ENCODE data around the gene ZNF141. TPM values are rescaled to one million over a fixed set of nuclear protein-coding genes. Genes with fewer than 3 reads are reported as not detected.
"Not testable (repeated sequence)": the region's sequence is repeated elsewhere in the genome, so short reads cannot be mapped to it uniquely, and the experiment has no call there.

Gene ZNF141
- total RNA-seq, 1 experiment from 2014 or later = 133 TPM

- Histone ChIP-seq H3K27ac (ENCODE audit: low read length) (no peak overlapping the region), H3K4me2 (ENCODE audit: low read depth, low read length, poor library complexity, severe bottlenecking) (no peak overlapping the region), H3K9ac (ENCODE audit: low read length) (no peak overlapping the region), H3K36me3 (ENCODE audit: insufficient read depth, low read length) (peaks cover 79% of the 10 kb centered on the region), H3K79me2 (ENCODE audit: low read length) (peaks cover 11% of the 10 kb centered on the region), H3K4me3 (ENCODE audit: low read length) (0 out of 2 replicates have a peak overlapping the region, but pooled peaks have one; percentile 12), H3K9me2 (replicated peaks; ENCODE audit: insufficient read depth, low read length) (no peaks in the 10 kb centered on the region), H2AFZ (ENCODE audit: low read length) (no peak overlapping the region), H4K20me1 (ENCODE audit: insufficient read depth, low read depth, low read length) (no peaks in the 10 kb centered on the region), H3K4me1 (ENCODE audit: low read length) (no peaks in the 10 kb centered on the region), H3K9me3 (ENCODE audit: low read length) (peaks cover 66% of the 10 kb centered on the region), H3K27me3 (ENCODE audit: low read length) (no peaks in the 10 kb centered on the region)
- DNase-seq = no peak
These were observed 35.6 kb downstream of the ZNF141 start for GRCh38 chr4:373062-373839.

GRCh38 chr4:374298-375160 is 36.9 kb downstream of the ZNF141 start:
- H3K4me1 ChIP-seq (ENCODE audit: low read length) = no peaks in the 10 kb centered on the region
- H3K9ac ChIP-seq (ENCODE audit: low read length) = no peak overlapping the region
- H3K27ac ChIP-seq (ENCODE audit: low read length) = no peak overlapping the region
- H3K4me3 ChIP-seq (ENCODE audit: low read length) = no peak overlapping the region
- peaks cover 78% of the 10 kb centered on the region for H3K36me3 ChIP-seq (ENCODE audit: insufficient read depth, low read length)
- peaks cover 4% of the 10 kb centered on the region for H3K79me2 ChIP-seq (ENCODE audit: low read length)
- H3K9me2 ChIP-seq (replicated peaks; ENCODE audit: insufficient read depth, low read length) = no peaks in the 10 kb centered on the region
- peaks cover 64% of the 10 kb centered on the region for H3K9me3 ChIP-seq (ENCODE audit: low read length)
- DNase-seq = no peak
- no peaks in the 10 kb centered on the region for H4K20me1 ChIP-seq (ENCODE audit: insufficient read depth, low read depth, low read length)
- no peak overlapping the region for H3K4me2 ChIP-seq (ENCODE audit: low read depth, low read length, poor library complexity, severe bottlenecking)
- H2AFZ ChIP-seq (ENCODE audit: low read length) = no peak overlapping the region
- no peaks in the 10 kb centered on the region for H3K27me3 ChIP-seq (ENCODE audit: low read length)

GRCh38 chr4:384311-385010 is 46.8 kb downstream of the ZNF141 start:
- peaks cover 11% of the 10 kb centered on the region for H3K9me3 ChIP-seq (ENCODE audit: low read length)
- peak overlapping the region; percentile 43; the same call in 1 of the 2 replicates for H3K9ac ChIP-seq (ENCODE audit: low read length)
- no peak overlapping the region for H3K4me2 ChIP-seq (ENCODE audit: low read depth, low read length, poor library complexity, severe bottlenecking)
- H2AFZ ChIP-seq (ENCODE audit: low read length) = no peak overlapping the region
- peaks cover 13% of the 10 kb centered on the region for H3K4me1 ChIP-seq (ENCODE audit: low read length)
- no peaks in the 10 kb centered on the region for H3K79me2 ChIP-seq (ENCODE audit: low read length)
- H3K27me3 ChIP-seq (ENCODE audit: low read length) = no peaks in the 10 kb centered on the region
- peaks cover 15% of the 10 kb centered on the region for H3K36me3 ChIP-seq (ENCODE audit: insufficient read depth, low read length)
- peak; percentile 62 for DNase-seq
- no peaks in the 10 kb centered on the region for H3K9me2 ChIP-seq (replicated peaks; ENCODE audit: insufficient read depth, low read length)
- H4K20me1 ChIP-seq (ENCODE audit: insufficient read depth, low read depth, low read length) = no peaks in the 10 kb centered on the region
- H3K4me3 ChIP-seq (ENCODE audit: low read length) = no peak overlapping the region; the same call in 1 of the 2 replicates
- H3K27ac ChIP-seq (ENCODE audit: low read length) = peak overlapping the region; percentile 95

GRCh38 chr4:385934-386707 is 48.5 kb downstream of the ZNF141 start:
- H2AFZ ChIP-seq (ENCODE audit: low read length) = no peak overlapping the region
- no peak for DNase-seq
- no peaks in the 10 kb centered on the region for H3K9me2 ChIP-seq (replicated peaks; ENCODE audit: insufficient read depth, low read length)
- H3K79me2 ChIP-seq (ENCODE audit: low read length) = no peaks in the 10 kb centered on the region
- H3K9me3 ChIP-seq (ENCODE audit: low read length) = peaks cover 6% of the 10 kb centered on the region
- H3K4me3 ChIP-seq (ENCODE audit: low read length) = no peak overlapping the region
- H4K20me1 ChIP-seq (ENCODE audit: insufficient read depth, low read depth, low read length) = no peaks in the 10 kb centered on the region
- H3K4me1 ChIP-seq (ENCODE audit: low read length) = peaks cover 13% of the 10 kb centered on the region
- H3K27ac ChIP-seq (ENCODE audit: low read length) = no peak overlapping the region; the same call in 1 of the 2 replicates
- no peaks in the 10 kb centered on the region for H3K27me3 ChIP-seq (ENCODE audit: low read length)
- peaks cover 6% of the 10 kb centered on the region; the same call in 1 of the 2 replicates for H3K36me3 ChIP-seq (ENCODE audit: insufficient read depth, low read length)
- no peak overlapping the region for H3K9ac ChIP-seq (ENCODE audit: low read length)
- H3K4me2 ChIP-seq (ENCODE audit: low read depth, low read length, poor library complexity, severe bottlenecking) = no peak overlapping the region

GRCh38 chr4:386708-387105 is 49.1 kb downstream of the ZNF141 start:
- Histone ChIP-seq H3K36me3 (ENCODE audit: insufficient read depth, low read length) (peaks cover 5% of the 10 kb centered on the region; the same call in 1 of the 2 replicates), H3K27me3 (ENCODE audit: low read length) (no peaks in the 10 kb centered on the region), H2AFZ (ENCODE audit: low read length) (no peak overlapping the region), H3K9ac (ENCODE audit: low read length) (no peak overlapping the region), H4K20me1 (ENCODE audit: insufficient read depth, low read depth, low read length) (no peaks in the 10 kb centered on the region), H3K79me2 (ENCODE audit: low read length) (no peaks in the 10 kb centered on the region), H3K9me2 (replicated peaks; ENCODE audit: insufficient read depth, low read length) (no peaks in the 10 kb centered on the region), H3K4me1 (ENCODE audit: low read length) (peaks cover 13% of the 10 kb centered on the region), H3K4me2 (ENCODE audit: low read depth, low read length, poor library complexity, severe bottlenecking) (no peak overlapping the region), H3K27ac (ENCODE audit: low read length) (no peak overlapping the region), H3K9me3 (ENCODE audit: low read length) (peaks cover 9% of the 10 kb centered on the region), H3K4me3 (ENCODE audit: low read length) (no peak overlapping the region)
- DNase-seq = no peak

- Histone ChIP-seq H3K4me3 (ENCODE audit: low read length) (no peak overlapping the region), H3K4me1 (ENCODE audit: low read length) (no peaks in the 10 kb centered on the region), H3K9me3 (ENCODE audit: low read length) (no peaks in the 10 kb centered on the region), H3K27ac (ENCODE audit: low read length) (no peak overlapping the region), H3K4me2 (ENCODE audit: low read depth, low read length, poor library complexity, severe bottlenecking) (no peak overlapping the region), H3K79me2 (ENCODE audit: low read length) (no peaks in the 10 kb centered on the region), H4K20me1 (ENCODE audit: insufficient read depth, low read depth, low read length) (no peaks in the 10 kb centered on the region), H3K9ac (ENCODE audit: low read length) (no peak overlapping the region), H3K27me3 (ENCODE audit: low read length) (no peaks in the 10 kb centered on the region), H3K36me3 (ENCODE audit: insufficient read depth, low read length) (no peaks in the 10 kb centered on the region), H2AFZ (ENCODE audit: low read length) (no peak overlapping the region), H3K9me2 (replicated peaks; ENCODE audit: insufficient read depth, low read length) (no peaks in the 10 kb centered on the region)
- DNase-seq = no peak
These were observed 66.4 kb downstream of the ZNF141 start for GRCh38 chr4:404006-404405.

GRCh38 chr4:408321-408720 is 70.7 kb downstream of the ZNF141 start:
- not testable (repeated sequence) for H3K4me2 ChIP-seq (ENCODE audit: low read depth, low read length, poor library complexity, severe bottlenecking); H3K9me2 ChIP-seq (replicated peaks; ENCODE audit: insufficient read depth, low read length); H3K27me3 ChIP-seq (ENCODE audit: low read length); H3K9me3 ChIP-seq (ENCODE audit: low read length); H3K9ac ChIP-seq (ENCODE audit: low read length); H3K4me1 ChIP-seq (ENCODE audit: low read length); H3K36me3 ChIP-seq (ENCODE audit: insufficient read depth, low read length); H4K20me1 ChIP-seq (ENCODE audit: insufficient read depth, low read depth, low read length); H3K79me2 ChIP-seq (ENCODE audit: low read length); H3K27ac ChIP-seq (ENCODE audit: low read length); H2AFZ ChIP-seq (ENCODE audit: low read length); DNase-seq; H3K4me3 ChIP-seq (ENCODE audit: low read length)
